AG04449 (cell line): ENCODE measurements around the gene ABAT.

Experiments used
- CTCF ChIA-PET: fragments of 350-600 bp; formaldehyde crosslinking; extraction: SDS; loops from one replicate; lab custom pipeline; 2021; ENCODE audit warnings: antibody characterized with exemption; lab: Yijun Ruan, JAX
- POLR2A ChIA-PET: fragments of 400-600, 350-600 bp; formaldehyde crosslinking; extraction: SDS; loops from one replicate; lab custom pipeline; 2020; ENCODE audit warnings: antibody characterized with exemption, inconsistent platforms; lab: Yijun Ruan, JAX
- DNase-seq: peaks from one replicate; pipeline ENCODE4 v3.0.0-alpha.2; 2010; ENCODE audit warnings: low read depth, low spot score
- H3K4me3 ChIP-seq: 2 replicates; pipeline ENCODE4 v1.5.1; 2011; ENCODE audit warnings: low read depth, mild to moderate bottlenecking, control low read depth, low read length
- TF ChIP-seq, protein P1 (sequence below): IDR thresholded peaks from one replicate; pipeline ENCODE4 v1.5.1; 2011; ENCODE audit warnings: mild to moderate bottlenecking, moderate library complexity, low read length, control low read depth, inconsistent platforms; ENCODE audit not compliant: insufficient read depth; ENCODE audit errors: missing control alignments

The ABAT gene

DNA sequence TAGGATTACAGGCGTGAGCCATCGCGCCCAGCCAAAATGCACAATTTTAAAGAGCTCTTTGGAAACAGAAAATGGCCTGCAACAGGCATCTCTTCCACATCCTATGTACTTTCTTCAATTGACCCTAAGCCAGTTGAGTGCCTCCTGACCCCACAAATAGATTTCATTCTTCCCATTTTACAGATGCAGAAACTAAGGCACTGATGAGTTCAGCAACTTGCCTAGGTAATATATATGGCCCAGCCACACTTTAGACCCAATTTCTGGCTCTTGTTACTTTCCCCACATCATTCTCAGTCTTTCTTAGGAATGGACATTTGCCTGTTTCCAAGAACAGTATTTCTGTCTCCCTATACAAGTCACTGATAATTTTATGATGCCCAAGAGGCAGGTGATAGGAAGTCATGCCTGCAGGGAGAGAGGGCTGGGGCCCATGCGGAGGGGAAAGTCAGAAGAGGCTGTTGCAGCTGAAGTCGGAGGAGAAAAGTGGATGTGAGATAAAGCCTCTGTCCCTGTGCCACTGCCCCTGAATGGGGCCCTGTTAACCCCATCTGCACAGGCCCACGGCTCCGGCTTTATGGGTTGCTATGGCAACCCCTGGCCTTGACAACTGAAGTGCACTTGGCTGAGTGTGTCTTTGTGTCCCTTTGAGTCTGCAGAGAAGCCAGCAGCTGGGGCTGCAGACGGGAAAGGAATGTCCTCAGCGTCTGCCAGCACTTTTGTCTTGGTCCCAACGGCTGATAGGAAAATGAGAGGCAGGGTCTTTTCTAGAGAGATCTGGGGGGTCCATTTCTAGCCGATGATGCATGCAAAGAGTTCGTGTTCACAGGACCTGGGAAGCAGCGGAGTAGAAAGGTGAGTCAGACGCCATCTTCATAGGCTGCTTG lies 45.9 kb downstream of the ABAT start:
- CTCF ChIA-PET: no interaction called here
- DNase-seq: no peak
- no peak overlapping the region for H3K4me3 ChIP-seq
- TF ChIP-seq, protein P1, sequence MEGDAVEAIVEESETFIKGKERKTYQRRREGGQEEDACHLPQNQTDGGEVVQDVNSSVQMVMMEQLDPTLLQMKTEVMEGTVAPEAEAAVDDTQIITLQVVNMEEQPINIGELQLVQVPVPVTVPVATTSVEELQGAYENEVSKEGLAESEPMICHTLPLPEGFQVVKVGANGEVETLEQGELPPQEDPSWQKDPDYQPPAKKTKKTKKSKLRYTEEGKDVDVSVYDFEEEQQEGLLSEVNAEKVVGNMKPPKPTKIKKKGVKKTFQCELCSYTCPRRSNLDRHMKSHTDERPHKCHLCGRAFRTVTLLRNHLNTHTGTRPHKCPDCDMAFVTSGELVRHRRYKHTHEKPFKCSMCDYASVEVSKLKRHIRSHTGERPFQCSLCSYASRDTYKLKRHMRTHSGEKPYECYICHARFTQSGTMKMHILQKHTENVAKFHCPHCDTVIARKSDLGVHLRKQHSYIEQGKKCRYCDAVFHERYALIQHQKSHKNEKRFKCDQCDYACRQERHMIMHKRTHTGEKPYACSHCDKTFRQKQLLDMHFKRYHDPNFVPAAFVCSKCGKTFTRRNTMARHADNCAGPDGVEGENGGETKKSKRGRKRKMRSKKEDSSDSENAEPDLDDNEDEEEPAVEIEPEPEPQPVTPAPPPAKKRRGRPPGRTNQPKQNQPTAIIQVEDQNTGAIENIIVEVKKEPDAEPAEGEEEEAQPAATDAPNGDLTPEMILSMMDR: no peak
- POLR2A ChIA-PET: no interaction called here

DNA sequence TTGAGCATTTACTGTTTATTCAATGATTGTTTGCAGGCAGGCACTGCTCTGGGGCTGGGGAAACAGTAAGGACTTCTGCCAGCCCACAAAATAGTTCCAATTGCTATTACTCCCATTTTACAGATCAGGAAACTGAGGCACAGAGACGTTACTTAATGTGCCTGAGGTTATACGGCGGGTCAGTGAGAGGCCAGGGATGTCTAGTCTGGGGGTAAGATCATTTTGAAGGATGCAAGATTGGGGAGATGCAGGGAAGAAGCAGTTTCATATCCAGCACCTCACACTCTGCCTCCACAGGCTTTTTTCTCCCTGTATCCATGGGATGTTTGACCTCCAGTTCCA lies 46.5 kb downstream of the ABAT start:
- CTCF ChIA-PET: no interaction called here
- POLR2A ChIA-PET: no interaction called here

DNA sequence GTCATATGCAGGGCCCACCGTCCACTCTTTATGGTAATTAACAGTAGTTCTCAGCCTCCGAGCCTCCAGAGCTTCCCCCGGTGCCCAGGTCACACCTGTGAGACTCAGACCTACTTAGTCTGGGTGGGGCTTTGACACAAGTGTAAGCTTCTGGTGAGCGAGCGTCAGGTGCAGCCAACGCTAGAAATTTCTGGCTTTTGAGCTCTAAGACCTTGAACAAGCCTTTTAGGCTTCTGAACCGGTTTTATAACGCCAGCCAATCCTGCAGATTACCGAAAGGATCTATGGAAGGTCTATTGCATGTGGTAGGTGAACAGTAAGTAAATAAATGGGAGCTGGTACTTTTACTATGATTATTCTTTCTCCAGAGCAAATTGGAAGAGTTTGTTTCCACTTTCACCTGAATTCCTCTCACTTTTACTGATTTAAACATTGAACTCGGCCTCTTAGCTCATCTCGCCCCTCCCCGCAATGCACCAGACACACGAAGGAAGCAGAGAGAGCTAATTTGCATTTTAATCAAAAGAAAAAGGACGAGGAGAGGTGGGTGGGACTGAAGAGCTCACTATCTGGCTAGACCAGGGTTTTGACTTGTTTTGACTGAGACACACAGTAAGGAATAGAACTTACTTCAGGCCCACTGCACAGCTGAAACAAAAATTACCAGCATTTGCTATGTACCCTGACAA lies 47.1 kb downstream of the ABAT start:
- ChIA-PET CTCF (no interaction called here), POLR2A (no interaction called here)
- no peak overlapping the region for H3K4me3 ChIP-seq
- TF ChIP-seq, protein P1: no peak
- DNase-seq: no peak

More for the DNA sequence above, 46.5 kb downstream of the ABAT start:
- no peak for DNase-seq
- no peak overlapping the region for H3K4me3 ChIP-seq
- TF ChIP-seq, protein P1: no peak

DNA sequence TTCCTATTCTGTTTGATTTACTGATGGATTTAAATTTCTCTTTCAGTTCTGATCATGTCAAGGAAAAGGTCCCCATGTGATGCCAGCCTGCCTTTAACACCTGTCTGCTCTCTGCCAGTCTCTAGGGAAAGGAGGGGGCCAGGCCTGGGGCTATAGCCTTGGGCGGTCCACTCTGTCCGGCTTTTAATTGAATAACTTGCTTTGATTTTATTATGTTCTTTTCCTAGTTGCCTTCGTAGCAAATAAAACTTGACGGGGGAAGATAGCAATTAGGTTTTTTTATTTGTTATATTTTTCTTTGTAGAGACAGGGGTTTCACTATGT lies 47.6 kb downstream of the ABAT start:
- CTCF ChIA-PET: no interaction called here
- H3K4me3 ChIP-seq: no peak overlapping the region
- no peak for DNase-seq
- POLR2A ChIA-PET: no interaction called here
- TF ChIP-seq, protein P1: no peak

DNA sequence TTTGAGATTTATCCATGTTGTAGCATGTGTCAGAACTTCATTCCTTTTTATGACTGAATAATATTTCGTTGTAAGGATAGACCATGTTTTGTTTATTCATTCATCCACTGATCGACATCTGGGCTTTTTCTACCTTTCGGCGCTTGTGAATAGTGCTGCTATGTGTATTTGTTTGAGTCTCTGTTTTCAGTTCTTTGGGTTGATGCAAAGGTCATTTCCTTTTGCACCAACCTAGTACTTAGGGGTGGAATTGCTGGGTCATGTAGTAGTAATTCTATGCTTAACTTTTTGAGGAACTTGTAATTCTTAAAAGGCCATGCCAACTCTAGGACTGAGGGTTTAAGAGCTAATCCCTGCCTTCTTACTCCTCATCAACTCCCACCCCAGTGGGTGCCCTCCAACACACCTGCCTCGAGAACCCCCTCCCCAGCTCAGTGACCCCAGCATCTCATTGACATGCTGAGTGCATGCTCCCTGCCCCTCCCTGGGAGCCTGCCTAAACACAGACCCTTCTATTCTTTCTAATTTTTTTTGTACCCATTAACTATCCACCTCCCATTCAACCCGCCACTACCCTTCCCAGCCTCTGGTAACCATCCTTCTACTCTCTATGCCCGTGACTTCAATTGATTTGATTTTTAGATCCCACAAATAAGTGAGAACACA lies 51.2 kb downstream of the ABAT start:
- CTCF ChIA-PET: no interaction called here
- no peak overlapping the region for H3K4me3 ChIP-seq
- POLR2A ChIA-PET: no interaction called here
- no peak for DNase-seq
- TF ChIP-seq, protein P1: no peak
